T follicular helper cell (primary cell): ENCODE data around the gene GAS7.
"Not testable (repeated sequence)": the region's sequence is repeated elsewhere in the genome, so short reads cannot be mapped to it uniquely, and the experiment has no call there.

Source experiments
- DNase-seq: peaks from one replicate; pipeline ENCODE4 v3.0.0-alpha.2; 2020; ENCODE audit warnings: low read depth

GAS7 gene

GRCh38 chr17:10022416-10022815, 176.0 kb downstream of the GAS7 start:
- no peak for DNase-seq

- DNase-seq: no peak
These were observed 177.0 kb downstream of the GAS7 start for GRCh38 chr17:10021272-10021984.

GRCh38 chr17:10019941-10020451, 178.4 kb downstream of the GAS7 start:
- DNase-seq: no peak

- no peak for DNase-seq
These were observed 179.9 kb downstream of the GAS7 start for GRCh38 chr17:10018461-10018891.

- not testable (repeated sequence) for DNase-seq
These were observed 181.3 kb downstream of the GAS7 start for GRCh38 chr17:10016958-10017570.

- DNase-seq: no peak
These were observed 184.9 kb downstream of the GAS7 start for GRCh38 chr17:10013365-10014112.

GRCh38 chr17:10010752-10011151, 187.7 kb downstream of the GAS7 start:
- DNase-seq: no peak

- DNase-seq: no peak
These were observed 194.7 kb downstream of the GAS7 start for GRCh38 chr17:10003705-10004104.

GRCh38 chr17:10002567-10003360, 195.6 kb downstream of the GAS7 start:
- DNase-seq: not testable (repeated sequence)

GRCh38 chr17:10001306-10001873, 197.0 kb downstream of the GAS7 start:
- no peak for DNase-seq

GRCh38 chr17:9999919-10000695, 198.3 kb downstream of the GAS7 start:
- DNase-seq: no peak

GRCh38 chr17:9998060-9998459, 200.3 kb downstream of the GAS7 start:
- DNase-seq: no peak

GRCh38 chr17:9994761-9995160, 203.6 kb downstream of the GAS7 start:
- no peak for DNase-seq

GRCh38 chr17:9991796-9992195, 206.6 kb downstream of the GAS7 start:
- DNase-seq: no peak

GRCh38 chr17:9991351-9991750, 207.1 kb downstream of the GAS7 start:
- DNase-seq: no peak

- no peak for DNase-seq
These were observed 210.4 kb downstream of the GAS7 start for GRCh38 chr17:9987779-9988585.

- no peak for DNase-seq
These were observed 211.5 kb downstream of the GAS7 start for GRCh38 chr17:9986754-9987382.

- no peak for DNase-seq
These were observed 212.8 kb downstream of the GAS7 start for GRCh38 chr17:9985646-9986045.

- DNase-seq: no peak
These were observed 213.6 kb downstream of the GAS7 start for GRCh38 chr17:9984768-9985167.
